GM20431 (cell line): Measurements from ENCODE around the gene UNC80.

ENCODE experiments used
- in situ Hi-C: fragments of 300-500 bp; cut with MseI, MboI; formaldehyde crosslinking; loops from one replicate; pipeline ENCODE4 v1.15.0; 2020; ENCODE audit warnings: low sequenced_read_pairs; ENCODE audit not compliant: unreplicated experiment

The UNC80 gene

DNA sequence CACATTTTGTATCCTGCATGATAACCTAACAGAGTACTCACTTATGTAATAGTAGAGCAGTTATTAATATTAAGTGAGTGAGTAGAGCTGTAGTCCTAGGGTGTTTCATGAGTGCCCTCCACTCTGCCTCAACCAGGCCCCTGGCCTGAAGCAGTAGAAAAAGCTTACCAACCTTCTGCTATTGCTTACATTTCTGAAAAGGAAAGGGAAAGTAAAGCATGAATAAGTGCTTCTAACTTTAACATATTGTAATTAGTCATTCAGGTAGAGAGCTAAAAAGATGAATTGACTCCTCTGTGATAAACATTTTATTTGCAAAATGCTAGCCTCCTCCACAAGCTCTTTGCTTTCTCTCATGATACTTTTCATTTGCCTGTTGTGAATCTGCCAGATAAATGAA lies 136.1 kb downstream of the UNC80 start:
- in situ Hi-C loops = no loop called here

- in situ Hi-C loops = no loop called here
Measured at GRCh38 chr2:209908511-209908910, 136.9 kb downstream of the UNC80 start.

DNA sequence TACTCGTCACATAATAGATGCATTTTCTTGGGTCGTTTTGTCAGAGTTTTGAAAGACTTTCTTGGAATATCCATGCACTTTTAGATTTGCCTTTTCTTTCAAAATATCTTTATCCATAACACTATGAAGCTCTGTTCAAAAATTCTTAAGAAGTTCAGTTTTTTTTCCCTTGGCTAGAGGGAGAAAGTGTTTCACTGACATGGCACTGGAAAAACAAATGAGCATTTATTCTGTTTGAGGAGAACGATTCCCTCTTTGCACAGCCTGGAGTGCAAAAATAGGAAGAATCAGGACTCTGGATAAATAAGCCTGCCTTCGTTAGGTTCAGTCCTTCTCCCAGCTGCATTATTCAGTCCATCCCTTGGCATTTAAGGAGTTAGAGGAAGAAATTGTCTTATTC lies 139.9 kb downstream of the UNC80 start:
- in situ Hi-C loops = no loop called here

GRCh38 chr2:209913786-209914345 lies 142.2 kb downstream of the UNC80 start:
- in situ Hi-C loops = no loop called here

DNA sequence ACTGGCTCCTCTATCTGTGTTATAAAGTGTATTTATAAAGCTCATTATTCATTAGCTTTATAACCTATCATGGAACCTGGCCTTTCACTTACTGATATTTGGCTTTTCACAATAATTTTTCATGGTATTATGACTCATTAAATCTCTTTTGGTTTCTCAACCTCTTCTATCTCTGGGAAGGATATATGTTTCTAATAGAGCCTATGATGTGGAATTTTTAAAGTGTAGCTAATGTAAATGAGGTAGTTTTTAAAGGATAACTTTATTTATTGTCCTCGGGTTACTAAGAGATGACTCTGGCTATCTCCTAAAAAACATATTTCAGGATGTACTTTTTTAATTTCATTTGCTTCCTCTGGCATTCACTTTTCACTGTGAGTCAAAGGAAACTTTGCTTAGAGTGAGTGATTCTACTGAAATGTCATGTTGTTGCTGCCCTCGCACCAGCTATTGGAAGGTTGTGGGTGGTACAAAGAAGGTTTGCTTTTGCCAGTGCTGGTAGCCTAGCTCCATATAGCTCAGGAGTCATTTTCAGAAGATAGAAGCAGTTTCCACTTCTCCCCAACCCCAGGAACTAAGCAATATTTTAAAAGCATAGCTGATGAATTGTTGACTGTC lies 145.6 kb downstream of the UNC80 start:
- in situ Hi-C loops = no loop called here

DNA sequence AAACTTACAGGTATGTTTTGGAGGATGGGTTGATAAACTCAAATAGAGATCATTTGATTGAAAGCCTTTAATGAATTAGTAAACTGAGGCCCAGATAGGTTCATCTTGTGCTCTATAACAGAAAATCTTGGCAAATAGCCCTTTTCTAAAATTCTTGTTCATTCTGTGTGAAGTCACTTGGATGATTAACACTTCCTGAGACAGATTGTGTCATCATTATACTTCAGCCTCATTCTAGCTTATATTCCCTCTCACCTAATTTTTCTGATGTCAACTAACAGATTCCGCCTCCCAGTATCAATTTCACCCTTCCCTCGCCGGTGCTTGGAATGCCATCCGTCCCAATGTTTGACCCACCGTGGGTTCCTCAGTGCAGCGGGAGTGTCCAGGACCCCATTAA lies 146.6 kb downstream of the UNC80 start:
- in situ Hi-C loops = no loop called here

DNA sequence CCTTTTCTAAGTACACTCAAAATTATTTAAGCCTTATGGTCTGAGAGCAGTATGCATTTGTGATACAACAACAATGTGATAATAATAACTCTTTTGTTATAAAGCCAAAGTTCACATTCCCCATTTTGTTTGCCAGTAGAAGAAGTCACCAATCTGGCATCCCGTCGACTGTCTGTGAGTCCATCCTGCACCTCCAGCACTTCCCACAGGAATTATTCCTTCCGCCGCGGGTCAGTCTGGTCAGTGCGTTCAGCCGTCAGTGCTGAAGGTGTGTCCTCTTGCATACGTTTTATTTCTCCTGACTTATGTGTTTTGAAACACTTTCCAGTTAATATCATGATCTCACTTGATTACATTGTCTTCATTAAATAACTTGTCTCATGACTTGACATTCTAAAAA lies 150.5 kb downstream of the UNC80 start:
- in situ Hi-C loops = no loop called here

GRCh38 chr2:209929369-209929768 lies 157.7 kb downstream of the UNC80 start:
- in situ Hi-C loops = no loop called here

DNA sequence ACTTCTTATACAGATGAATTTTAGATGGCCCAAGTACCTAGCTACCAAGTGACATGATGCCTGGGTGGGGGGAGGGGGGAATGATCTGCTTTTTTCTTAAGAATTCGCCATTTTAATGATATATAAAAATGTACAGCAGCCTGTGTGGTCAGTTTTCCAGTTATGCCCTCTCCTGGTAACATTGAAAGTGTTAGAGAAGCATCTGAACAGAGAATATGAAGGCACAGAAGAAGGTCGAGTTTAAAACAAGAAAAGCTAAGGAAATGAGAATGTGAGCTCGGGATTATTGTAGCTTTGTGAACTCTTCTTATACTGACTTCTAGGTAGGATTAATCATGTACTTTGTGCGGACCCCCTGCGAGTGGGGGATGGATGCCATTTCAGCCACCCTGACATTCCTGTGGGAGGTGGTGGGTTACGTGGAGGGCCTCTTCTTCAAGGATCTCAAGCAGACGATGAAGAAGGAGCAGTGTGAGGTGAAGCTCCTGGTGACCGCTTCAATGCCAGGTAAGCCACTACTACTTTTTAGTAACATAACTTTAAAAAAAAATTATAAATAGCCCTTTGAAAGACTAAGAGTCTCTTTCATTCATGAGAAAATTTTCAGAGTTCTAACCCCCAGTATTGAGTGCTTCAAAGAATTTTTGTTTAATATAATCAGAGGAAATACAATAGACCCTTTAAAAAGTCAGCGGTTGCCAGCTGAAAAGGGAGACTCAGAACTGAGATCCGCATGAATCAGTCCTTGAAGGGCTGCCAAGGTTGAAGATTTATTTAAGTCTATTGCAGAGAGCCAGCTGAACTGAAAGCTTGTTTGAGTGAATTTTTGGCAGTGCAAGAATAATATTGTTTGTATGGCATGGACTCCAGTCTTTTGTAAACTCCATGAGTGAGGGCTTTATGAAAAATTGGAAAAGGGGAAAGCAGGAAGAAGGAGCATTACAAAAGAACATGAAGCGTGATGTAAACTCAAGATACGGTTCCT lies 162.2 kb downstream of the UNC80 start:
- in situ Hi-C loops = no loop called here

DNA sequence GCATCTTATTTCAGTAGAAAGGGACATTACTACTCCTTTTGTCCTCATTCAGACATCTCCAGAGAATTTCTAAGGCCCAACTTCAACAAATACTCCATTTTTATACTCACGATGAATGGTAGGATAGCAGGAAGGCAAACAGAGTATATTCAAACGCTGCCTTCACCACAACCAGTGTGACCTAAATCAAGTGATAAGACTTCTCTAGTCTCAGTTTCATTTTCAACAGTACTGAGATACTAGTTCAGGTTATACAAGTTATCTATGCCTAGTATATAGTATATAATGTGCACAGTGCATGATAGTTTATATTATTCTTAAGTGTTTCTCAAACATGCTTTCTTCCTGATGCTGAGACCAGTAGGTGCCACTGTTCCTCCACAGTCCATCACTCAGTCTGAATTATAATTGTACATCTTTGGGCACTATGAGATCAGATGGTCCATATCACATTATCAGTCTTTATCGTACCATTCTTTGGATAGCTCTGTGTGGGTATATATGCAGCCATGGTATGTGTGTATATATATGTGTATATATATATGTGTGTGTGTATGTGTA lies 164.6 kb downstream of the UNC80 start:
- in situ Hi-C loops = no loop called here

DNA sequence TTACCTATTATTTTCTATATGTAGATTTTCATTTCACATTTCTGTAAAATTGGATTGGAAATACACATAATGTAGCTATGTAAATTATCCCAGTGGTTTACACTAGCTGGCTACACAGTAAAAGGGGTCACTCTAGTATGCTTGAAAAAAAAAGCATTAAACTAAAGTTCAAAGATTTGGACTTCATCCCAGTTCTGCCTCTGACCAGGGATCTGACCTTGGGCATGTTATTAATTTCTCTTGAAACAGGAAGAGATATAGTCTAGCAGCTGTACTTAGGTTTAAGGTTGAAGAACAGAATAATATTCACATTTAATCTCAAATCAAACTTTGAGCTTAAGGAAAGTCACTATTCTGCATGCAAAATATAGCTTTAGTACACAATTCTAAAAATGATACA lies 166.3 kb downstream of the UNC80 start:
- in situ Hi-C loops = no loop called here

DNA sequence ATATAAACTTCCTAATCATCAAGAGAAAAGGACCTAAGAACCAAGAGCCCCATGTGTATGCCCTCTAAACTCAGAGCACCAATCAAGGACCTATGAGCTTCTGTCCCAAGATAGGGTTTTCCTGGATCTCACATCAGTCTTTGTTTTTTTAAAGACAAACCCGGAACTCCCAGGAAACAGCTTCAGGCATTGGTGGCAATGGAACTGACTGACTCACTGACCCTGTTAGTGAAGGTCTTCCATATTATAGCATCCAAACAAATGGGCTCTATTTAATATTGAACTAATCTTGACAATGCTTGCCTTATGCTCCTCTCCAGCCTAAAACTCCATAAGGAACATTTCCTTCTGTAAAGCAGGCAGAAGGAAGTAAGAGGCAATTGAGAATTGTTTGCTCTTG lies 167.3 kb downstream of the UNC80 start:
- in situ Hi-C loops = no loop called here

DNA sequence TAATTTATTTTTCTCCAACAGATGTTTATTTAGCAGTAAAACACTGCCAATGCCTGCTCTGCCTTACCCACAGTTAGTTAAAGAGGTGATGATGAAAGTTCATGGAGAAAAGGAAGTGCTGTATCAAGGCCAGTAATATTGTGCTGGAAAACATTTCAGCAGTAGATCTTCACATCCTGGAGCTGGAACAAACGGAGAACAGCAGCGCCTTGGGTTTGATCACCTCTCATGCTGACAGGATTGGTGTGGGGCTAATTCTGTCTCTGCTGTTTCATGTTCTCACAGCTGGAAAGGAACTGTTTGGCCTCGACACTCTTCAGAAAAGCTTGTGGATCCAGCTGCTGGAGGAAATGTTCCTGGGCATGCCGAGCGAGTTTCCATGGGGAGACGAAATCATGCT lies 169.3 kb downstream of the UNC80 start:
- in situ Hi-C loops = no loop called here

DNA sequence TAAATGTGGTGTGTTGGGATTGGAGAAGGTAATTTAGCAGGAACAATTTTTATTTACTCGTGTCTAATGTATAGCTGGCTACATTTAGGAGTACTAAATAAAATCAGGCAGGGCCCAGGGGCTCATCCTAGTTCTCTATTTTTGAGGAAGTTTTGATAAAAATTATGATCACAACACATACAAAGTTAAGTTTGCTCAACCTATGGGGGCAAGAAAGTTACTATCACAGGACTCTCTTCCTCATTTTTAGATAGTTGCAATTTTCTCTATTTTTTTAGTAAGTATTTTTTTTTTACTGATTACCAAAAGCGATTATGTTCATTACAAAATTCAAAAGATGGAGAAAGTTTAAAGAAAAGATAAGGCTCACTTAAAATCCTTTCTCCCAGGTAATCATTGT lies 170.8 kb downstream of the UNC80 start:
- in situ Hi-C loops = no loop called here

GRCh38 chr2:209942936-209943605 lies 171.4 kb downstream of the UNC80 start:
- in situ Hi-C loops = no loop called here

DNA sequence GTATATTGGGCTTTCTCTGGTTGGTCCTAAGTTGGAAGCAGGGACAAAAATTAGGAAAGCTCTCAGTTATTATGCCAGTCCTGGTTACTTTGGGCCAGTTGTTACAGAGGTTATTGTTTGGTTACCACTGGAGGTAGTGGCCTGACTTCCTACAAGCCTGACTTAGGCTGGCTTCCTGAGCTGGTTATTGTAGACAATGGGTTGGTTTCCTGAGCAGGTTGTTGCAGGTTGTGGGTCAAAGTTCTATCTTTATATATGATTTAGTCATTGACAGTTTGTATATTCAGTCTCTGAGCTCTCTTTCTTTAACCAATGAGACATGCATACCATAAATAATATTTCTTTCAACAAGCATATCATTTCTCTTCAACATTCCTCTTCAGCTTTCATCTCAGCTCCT lies 172.1 kb downstream of the UNC80 start:
- in situ Hi-C loops = no loop called here

- in situ Hi-C loops = no loop called here
Measured at GRCh38 chr2:209946539-209946938, 174.9 kb downstream of the UNC80 start.

GRCh38 chr2:209956271-209956670 lies 184.6 kb downstream of the UNC80 start:
- in situ Hi-C loops = no loop called here

DNA sequence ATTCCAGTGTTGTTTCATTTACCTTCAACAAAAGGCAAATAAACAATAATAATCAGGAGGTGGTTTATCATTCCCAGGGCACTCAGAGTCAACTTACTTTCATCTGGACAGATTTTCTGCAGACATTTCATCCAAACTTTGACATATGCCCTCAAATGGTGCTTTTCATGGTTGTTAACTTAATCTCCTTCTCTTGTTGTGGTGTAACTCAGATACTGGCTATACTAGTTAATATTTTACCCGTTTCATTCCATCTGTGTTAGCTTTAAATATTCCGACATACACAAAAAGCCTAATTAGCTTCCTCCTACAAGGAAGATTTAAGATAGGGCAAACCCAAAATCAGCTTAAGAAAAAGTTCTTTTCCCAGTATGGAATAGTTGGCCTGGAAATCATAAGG lies 186.4 kb downstream of the UNC80 start:
- in situ Hi-C loops = no loop called here

- in situ Hi-C loops = no loop called here
Measured at GRCh38 chr2:209960045-209960444, 188.4 kb downstream of the UNC80 start.
